GM19043 (cell line): ENCODE results near the gene IFNA5.

ENCODE experiments used
- ATAC-seq: cut with Tn5 transposase; IDR thresholded peaks from one replicate; pipeline ENCODE4 v1.9.1; 2021; ENCODE audit warnings: low read depth; ENCODE audit not compliant: unreplicated experiment

Gene IFNA5

GRCh38 chr9:21305213-21305612, at the start of gene IFNA5:
IFNA5 (minus strand) TSS chr9:21305313; CDS start chr9:21305256, 57 bp downstream.
- no peak for ATAC-seq

DNA sequence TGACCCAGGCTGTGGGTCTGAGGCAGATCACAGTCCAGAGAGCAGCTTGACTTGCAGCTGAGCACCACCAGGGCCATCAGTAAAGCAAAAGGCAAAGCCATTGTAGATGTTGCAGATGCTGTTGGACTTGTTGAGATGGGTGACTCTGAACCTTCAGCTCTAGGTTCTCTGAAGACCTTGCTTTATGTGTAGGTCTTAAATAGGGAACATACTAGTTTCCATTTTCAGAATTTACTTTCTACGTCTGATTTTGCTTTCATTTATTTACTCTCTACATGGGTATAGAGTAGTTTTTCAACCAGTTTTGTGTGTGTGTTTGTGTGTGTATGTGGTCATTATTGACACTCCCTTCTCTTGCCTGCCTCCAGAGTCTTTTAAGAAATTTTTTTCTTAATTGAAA, 45.7 kb upstream of the IFNA5 start, which contains the start of gene IFNA6:
IFNA6 (minus strand) TSS at position 101 of the 400 bp plus-strand sequence; CDS start at position 101, 0 bp downstream.
- no peak for ATAC-seq

- no peak for ATAC-seq
These were observed 43.4 kb upstream of the IFNA5 start for GRCh38 chr9:21348430-21348970.

GRCh38 chr9:21340735-21341134, 35.6 kb upstream of the IFNA5 start:
- no peak for ATAC-seq

DNA sequence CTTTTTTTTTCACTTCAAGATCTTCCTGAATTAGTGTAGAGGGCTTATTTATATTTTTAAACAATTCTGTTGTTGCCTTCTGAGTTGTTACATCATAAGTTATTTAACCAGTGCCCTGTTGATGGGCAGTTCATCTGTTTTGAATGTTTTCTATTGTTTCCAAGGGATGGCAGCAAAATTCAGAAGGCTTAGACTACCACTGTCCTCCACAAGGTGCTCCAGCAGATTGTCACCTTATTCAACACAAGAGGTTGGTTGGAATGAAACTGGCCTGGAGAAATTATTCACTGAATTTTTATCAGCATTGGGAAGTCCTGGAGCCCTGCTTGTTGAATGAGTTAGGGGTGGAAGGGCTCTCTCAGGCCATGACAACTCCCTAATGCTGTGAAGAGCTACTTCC, 31.3 kb upstream of the IFNA5 start:
- no peak for ATAC-seq

- peak; percentile 86 for ATAC-seq
These were observed 29.9 kb upstream of the IFNA5 start, which contains the start of gene KLHL9 for GRCh38 chr9:21334701-21335632. KLHL9 (minus strand) TSS chr9:21335404; CDS start chr9:21334859, 545 bp downstream.

DNA sequence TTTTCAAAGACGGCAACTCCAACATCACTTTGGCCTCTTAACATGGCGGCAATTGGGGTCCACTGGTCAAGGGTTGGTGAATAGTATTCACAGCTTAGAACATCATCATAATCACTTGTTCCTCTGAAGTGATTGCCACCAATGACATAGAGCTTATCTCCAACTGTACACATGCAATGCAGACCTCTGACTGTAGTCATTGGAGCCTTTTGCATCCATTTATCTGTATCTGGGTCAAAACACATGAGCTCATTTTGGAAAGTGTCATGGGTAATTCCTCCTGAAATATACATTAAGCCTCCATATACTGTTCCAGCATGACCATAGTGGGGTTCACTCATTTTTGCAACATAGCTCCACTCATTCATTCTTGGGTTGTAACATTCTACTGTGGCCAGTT, 28.1 kb upstream of the IFNA5 start:
- no peak for ATAC-seq

DNA sequence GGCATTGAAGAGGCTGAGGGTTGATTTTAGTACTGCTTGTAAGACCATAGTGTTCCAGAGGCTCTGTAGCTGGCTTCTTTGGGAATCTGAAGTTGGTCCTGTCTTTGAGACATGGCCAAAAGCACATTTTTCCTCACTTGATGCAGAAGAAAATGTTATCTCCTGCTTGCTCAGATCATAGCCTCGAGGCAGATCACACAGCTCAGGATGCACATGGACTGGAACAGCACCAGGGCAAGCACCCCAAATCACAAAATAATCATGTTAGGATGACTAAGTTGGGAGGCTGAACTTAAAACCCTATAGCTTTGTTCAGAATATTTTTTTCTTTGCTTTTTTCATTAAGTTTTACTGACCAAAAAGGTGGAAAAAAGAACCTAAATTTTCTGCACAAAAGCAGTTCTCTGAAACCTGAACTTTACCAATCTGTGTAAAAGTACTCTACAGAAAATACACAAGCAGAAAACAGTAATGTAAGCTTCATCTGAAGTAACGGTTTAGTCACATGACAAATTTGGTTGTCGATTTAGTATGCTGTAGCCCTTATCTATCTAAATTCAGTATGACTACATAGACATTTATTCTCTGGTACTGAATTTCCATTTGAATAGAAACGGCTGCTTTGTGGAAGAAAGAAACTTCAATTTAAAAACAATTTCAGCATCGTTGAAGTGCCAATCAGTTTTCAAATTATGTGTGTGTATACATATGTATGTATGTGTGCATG, 26.7 kb upstream of the IFNA5 start:
- no peak for ATAC-seq

DNA sequence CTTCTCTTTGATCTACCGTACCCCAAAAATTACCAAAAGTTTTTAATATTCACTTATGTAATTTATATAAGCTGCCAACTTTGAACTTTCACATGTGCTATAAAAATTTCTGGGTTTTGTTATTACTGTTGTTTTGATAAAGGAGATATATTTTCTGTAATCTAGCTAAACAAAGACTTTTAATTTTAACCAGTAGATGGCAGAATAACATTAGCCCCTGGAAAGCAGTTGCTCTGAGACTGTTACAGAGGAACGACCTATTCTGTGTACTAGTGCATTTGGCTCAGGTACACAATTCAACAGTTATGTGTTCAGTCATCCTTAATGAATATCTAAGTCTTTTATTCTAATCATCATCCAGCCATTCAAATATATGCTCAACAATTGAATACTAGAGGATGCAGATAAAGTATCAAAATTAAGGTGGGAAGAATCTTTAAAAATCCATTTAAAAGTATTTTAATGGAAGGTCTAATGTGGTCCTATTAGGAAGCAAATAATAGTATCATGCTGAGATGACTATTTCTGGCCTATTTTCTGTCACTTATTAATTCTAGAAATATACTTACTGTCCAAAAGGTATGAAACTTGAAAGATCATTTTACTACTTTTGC, 21.5 kb upstream of the IFNA5 start:
- ATAC-seq = peak; percentile 86

- ATAC-seq = no peak
These were observed 18.9 kb upstream of the IFNA5 start for GRCh38 chr9:21324047-21324446.

DNA sequence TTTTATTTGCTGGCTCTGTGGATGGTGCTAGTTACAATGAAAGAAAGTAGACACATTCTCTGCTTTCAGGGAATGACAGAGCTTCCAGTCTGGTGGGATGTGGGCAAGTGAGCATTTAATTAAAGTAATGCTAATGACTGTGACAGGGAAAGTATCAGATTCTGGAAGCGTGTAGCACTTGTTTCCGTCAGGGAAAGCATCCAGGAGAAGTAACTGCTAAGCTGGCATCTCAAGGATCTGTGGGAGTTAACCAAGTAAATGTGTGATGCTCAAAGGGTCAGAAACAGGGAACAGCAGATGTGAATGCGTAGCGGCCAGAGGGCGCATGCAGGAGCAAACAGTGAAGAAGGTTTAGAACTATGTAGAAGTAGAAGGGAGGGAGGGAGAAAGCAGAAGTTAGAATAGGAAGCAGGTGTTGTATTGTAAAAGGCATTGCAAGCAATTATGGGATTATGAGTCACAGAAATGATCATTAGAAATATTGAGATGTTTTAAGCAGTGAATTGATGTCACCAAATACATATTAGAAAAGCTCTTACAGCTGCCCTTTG, 17.9 kb upstream of the IFNA5 start:
- ATAC-seq = no peak

- ATAC-seq = no peak
These were observed 15.4 kb upstream of the IFNA5 start for GRCh38 chr9:21320465-21320864.

- ATAC-seq = peak; percentile 65
These were observed 13.1 kb upstream of the IFNA5 start for GRCh38 chr9:21317956-21318923.

- ATAC-seq = no peak
These were observed 11.7 kb upstream of the IFNA5 start for GRCh38 chr9:21316860-21317259.

DNA sequence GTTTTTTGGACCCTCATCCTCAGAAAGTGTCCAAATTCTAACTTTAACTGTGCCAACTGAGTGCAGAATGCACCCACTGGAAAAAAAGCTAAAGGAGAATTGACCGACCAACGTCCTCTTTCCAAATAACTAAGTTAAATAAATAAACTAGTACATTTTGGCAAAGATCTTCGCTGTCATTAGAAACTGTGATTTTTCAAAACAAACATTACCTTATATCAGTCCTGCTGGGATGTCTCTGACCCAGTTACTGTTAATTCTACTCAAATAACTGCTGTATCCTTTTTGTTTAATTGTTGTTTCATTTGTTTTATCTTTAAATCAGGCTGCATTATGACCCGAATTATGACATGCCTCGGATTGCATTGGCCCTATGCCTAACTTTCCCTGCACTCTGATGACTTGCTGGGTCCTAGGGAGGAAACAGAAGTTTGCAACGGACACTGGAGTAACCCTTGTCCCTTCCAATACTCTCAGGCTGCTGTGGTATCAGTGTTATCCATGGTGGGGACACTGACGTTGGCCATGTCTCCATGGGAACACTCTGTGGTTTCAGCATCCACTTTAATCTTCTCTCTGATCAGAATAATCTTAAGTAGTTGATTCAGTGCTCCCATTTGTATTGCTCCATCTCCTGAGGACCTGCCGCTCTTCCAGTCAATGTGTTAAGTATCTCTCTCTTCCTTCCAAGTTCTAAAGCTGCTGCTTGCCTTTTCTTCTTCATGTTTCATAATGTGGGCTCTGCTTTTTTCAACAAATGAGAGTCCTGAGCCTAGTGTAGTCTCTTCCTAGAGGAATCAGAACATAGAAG, 11.1 kb upstream of the IFNA5 start:
- ATAC-seq = no peak

DNA sequence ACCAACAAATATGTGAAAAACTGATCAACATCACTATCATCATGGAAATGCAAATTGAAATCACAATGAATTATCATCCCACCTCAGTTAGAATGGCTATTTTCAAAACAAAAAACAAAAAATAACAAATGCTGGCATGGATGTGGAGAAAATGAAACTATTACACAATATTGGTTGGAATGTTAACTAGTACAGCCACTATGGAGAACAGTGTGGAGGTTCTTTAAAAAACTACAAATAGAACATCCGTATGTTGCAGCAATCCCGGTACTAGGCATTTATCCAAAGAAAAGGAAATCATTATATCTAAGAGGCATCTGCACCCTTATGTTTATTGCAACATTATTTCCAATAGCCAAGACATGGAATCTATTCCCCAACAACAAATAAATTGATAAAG, 9.0 kb upstream of the IFNA5 start:
- ATAC-seq = no peak

DNA sequence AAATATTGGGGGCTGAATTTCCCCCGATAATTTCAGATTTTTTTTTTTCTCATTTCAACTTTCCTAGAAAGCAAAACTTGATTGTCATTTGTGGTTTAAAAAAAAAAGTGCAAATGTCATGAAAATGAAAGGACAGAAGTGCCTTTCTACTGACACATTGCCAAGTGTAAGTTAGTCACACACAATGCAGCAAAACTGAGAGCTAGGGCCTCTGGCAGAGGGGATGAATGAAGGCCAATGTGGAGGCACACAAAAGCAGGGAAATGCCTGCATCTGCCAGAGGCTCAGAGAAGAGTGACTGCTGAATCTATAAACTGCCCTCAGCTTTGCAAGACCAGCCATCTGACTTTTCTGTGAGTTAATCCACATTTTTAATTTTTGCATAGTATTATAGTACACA, 6.8 kb upstream of the IFNA5 start:
- ATAC-seq = no peak

DNA sequence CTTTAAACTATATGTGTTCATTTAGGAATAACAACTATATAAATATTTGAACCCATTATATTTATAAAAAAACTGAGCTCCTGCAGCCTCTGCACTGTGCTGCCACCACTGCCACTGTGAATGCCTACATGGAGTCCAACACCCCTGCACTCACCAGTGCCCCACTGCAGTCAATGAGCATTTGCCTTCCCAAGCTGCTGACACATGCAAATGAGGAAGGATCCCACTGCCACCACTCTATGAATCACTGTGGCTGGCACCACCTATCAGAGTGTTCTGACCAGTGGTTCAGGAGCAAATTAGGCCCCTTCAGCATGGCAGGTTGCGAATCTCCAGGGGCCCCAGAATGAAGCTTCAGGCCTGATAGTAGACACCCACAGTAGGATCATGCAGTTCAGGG, 9.1 kb downstream of the IFNA5 start:
- ATAC-seq = no peak
